PC-3 (cell line): ENCODE measurements around the gene FLRT1. TPM values are rescaled to one million over a fixed set of nuclear protein-coding genes. Genes with fewer than 3 reads are reported as not detected.

ENCODE experiments used
- ATAC-seq: fragments of 200-7000 bp; cut with Tn5 transposase; 2 replicates; pipeline ENCODE4 v1.9.1; 2020; ENCODE audit warnings: mild to moderate bottlenecking, moderate library complexity
- BruUV-seq: library from RNA; stranded (reverse); fragments of 400-500 nt; replicated peaks from 2 replicates; lab custom pipeline; 2021; lab: Mats Ljungman, UMichigan
- CTCF ChIA-PET: fragments of 300-600 bp; sonication (Branson Sonifier 250); formaldehyde crosslinking; loops from one replicate; lab custom pipeline; 2022; ENCODE audit warnings: antibody characterized with exemption; lab: Charles Lee
- POLR2A ChIA-PET: fragments of 300-600 bp; sonication (Branson Sonifier 250); formaldehyde crosslinking; loops from one replicate; lab custom pipeline; 2022; ENCODE audit warnings: antibody characterized with exemption; ENCODE audit not compliant: unreplicated experiment; lab: Charles Lee
- DNase-seq: peaks from one replicate; pipeline ENCODE4 v3.0.0-alpha.2; 2015
- H2AFZ ChIP-seq: fragments of 300-600 bp; sonication (generic); 2 replicates; pipeline ENCODE4 v1.6.0; 2016; ENCODE audit warnings: antibody characterized with exemption, low read length
- H3F3A ChIP-seq: fragments of 300-600 bp; sonication (generic); one replicate; pipeline ENCODE4 v1.6.0; 2017; ENCODE audit warnings: antibody characterized with exemption, low read length, control low read depth, mild to moderate bottlenecking; ENCODE audit not compliant: unreplicated experiment
- H3K27ac ChIP-seq: fragments of 300-600 bp; sonication (generic); 2 replicates; pipeline ENCODE4 v1.5.1; 2016; ENCODE audit warnings: mild to moderate bottlenecking, low read length
- H3K27me3 ChIP-seq: fragments of 300-600 bp; sonication (generic); 2 replicates; pipeline ENCODE4 v1.6.1; 2016; ENCODE audit warnings: low read length, mixed read lengths
- H3K36me3 ChIP-seq: fragments of 300-600 bp; sonication (generic); 2 replicates; pipeline ENCODE4 v1.6.1; 2016; ENCODE audit warnings: low read depth, mixed run types, low read length, mixed read lengths
- H3K4me1 ChIP-seq: fragments of 300-600 bp; sonication (generic); 2 replicates; pipeline ENCODE4 v1.5.1; 2016; ENCODE audit warnings: low read length; ENCODE audit not compliant: insufficient read depth
- H3K4me2 ChIP-seq: fragments of 300-600 bp; sonication (generic); 2 replicates; pipeline ENCODE4 v1.6.0; 2016; ENCODE audit warnings: low read length
- H3K4me3 ChIP-seq: fragments of 300-600 bp; sonication (generic); 2 replicates; pipeline ENCODE4 v1.5.1; 2016; ENCODE audit warnings: mild to moderate bottlenecking, low read length, mixed read lengths
- H3K79me2 ChIP-seq: fragments of 300-600 bp; sonication (generic); 2 replicates; pipeline ENCODE4 v1.6.1; 2017; ENCODE audit warnings: low read length, mixed read lengths
- H3K9ac ChIP-seq: fragments of 300-600 bp; sonication (generic); 2 replicates; pipeline ENCODE4 v1.6.0; 2016; ENCODE audit warnings: mild to moderate bottlenecking, low read length
- H3K9me2 ChIP-seq: fragments of 300-600 bp; sonication (generic); replicated peaks from 2 replicates; pipeline ENCODE4 v1.6.1; 2016; ENCODE audit warnings: mixed run types, low read length, mixed read lengths
- H3K9me3 ChIP-seq: fragments of 300-600 bp; sonication (generic); 2 replicates; pipeline ENCODE4 v1.6.1; 2016; ENCODE audit warnings: low read length, mixed read lengths
- H4K20me1 ChIP-seq: fragments of 300-600 bp; sonication (generic); 2 replicates; pipeline ENCODE4 v1.6.1; 2016; ENCODE audit warnings: low read length, mixed read lengths
- CTCF ChIP-seq: fragments of 300-600 bp; sonication (generic); conservative IDR thresholded peaks from 2 replicates; pipeline ENCODE4 v1.5.1; 2017; ENCODE audit warnings: antibody characterized with exemption, low read depth, mild to moderate bottlenecking, low read length
- EZH2 ChIP-seq: fragments of 300-600 bp; sonication (generic); IDR thresholded peaks from one replicate; pipeline ENCODE4 v1.6.1; 2017; ENCODE audit warnings: antibody characterized with exemption, mild to moderate bottlenecking, low read length; ENCODE audit not compliant: unreplicated experiment
- EZH2phosphoT487 ChIP-seq: fragments of 300-600 bp; sonication (generic); IDR thresholded peaks from 2 replicates; pipeline ENCODE4 v1.6.1; 2018; ENCODE audit warnings: mild to moderate bottlenecking, antibody characterized with exemption, low read length, borderline replicate concordance
- intact Hi-C: fragments of 100-400 bp; cut with micrococcal nuclease; formaldehyde crosslinking; loops from 2 replicates; pipeline ENCODE4 v1.9.0; 2023
- total RNA-seq: library from RNA; depleted of rRNA; stranded (reverse); fragments of >200 nt; gene quantifications from 2 replicates; pipeline ENCODE4 v1.2.3, GENCODE V29; 2014

The FLRT1 gene
- total RNA-seq, 1 experiment from 2014 or later: not detected

GRCh38 chr11:64038500-64038899 is 2.8 kb downstream of the FLRT1 start:
- ChIA-PET POLR2A (no interaction called here), CTCF (no interaction called here)
- no peaks in the 10 kb centered on the region for H3K4me1 ChIP-seq
- H3K4me3 ChIP-seq: no peak overlapping the region
- H3K9me2 ChIP-seq: no peaks in the 10 kb centered on the region
- no peak for ATAC-seq
- H4K20me1 ChIP-seq: peaks cover 5% of the 10 kb centered on the region
- no peak overlapping the region for H3K4me2 ChIP-seq
- no peak overlapping the region for H3K9ac ChIP-seq
- no peaks in the 10 kb centered on the region for H3K9me3 ChIP-seq
- no TSS peak for BruUV-seq
- TF ChIP-seq EZH2 (no peak), EZH2phosphoT487 (no peak), CTCF (no peak)
- no peak overlapping the region for H2AFZ ChIP-seq
- intact Hi-C loops: no loop called here
- H3K27me3 ChIP-seq: peaks cover 14% of the 10 kb centered on the region
- H3K27ac ChIP-seq: no peak overlapping the region
- no peaks in the 10 kb centered on the region for H3K79me2 ChIP-seq
- no peaks in the 10 kb centered on the region for H3F3A ChIP-seq
- H3K36me3 ChIP-seq: no peaks in the 10 kb centered on the region
- DNase-seq: no peak

- TF ChIP-seq EZH2phosphoT487 (no peak), EZH2 (no peak), CTCF (no peak)
- Histone ChIP-seq H4K20me1 (peaks cover 5% of the 10 kb centered on the region), H3K9me3 (no peaks in the 10 kb centered on the region), H3F3A (no peaks in the 10 kb centered on the region), H3K27me3 (peaks cover 14% of the 10 kb centered on the region), H2AFZ (no peak overlapping the region), H3K4me3 (no peak overlapping the region), H3K4me2 (no peak overlapping the region), H3K79me2 (no peaks in the 10 kb centered on the region), H3K36me3 (no peaks in the 10 kb centered on the region), H3K9ac (no peak overlapping the region), H3K27ac (no peak overlapping the region), H3K4me1 (no peaks in the 10 kb centered on the region), H3K9me2 (no peaks in the 10 kb centered on the region)
- ChIA-PET POLR2A (no interaction called here), CTCF (no interaction called here)
- intact Hi-C loops: no loop called here
- ATAC-seq: no peak
- no peak for DNase-seq
- no TSS peak for BruUV-seq
These were observed 3.4 kb downstream of the FLRT1 start for GRCh38 chr11:64039012-64039665.

GRCh38 chr11:64040684-64041322 is 5.1 kb downstream of the FLRT1 start:
- H3K27ac ChIP-seq: no peak overlapping the region
- DNase-seq (no peak), ATAC-seq (peak; percentile 39; the same call in 1 of the 2 replicates)
- H3K4me2 ChIP-seq: no peak overlapping the region
- intact Hi-C loops: no loop called here
- H3K4me3 ChIP-seq: no peak overlapping the region
- POLR2A ChIA-PET: no interaction called here
- CTCF ChIA-PET: interaction anchor here (0.7 kb wide), 1 partner anchor 53 kb away, joined by 5 read pairs; no protein-coding TSS in a partner anchor
- H2AFZ ChIP-seq: no peak overlapping the region
- no TSS peak for BruUV-seq
- H3K9me2 ChIP-seq: no peaks in the 10 kb centered on the region
- no peaks in the 10 kb centered on the region for H4K20me1 ChIP-seq
- H3F3A ChIP-seq: no peaks in the 10 kb centered on the region
- H3K27me3 ChIP-seq: 0 out of 2 replicates have a peak, but pooled peaks cover 7% of the 10 kb centered on the region
- no peaks in the 10 kb centered on the region for H3K9me3 ChIP-seq
- no peaks in the 10 kb centered on the region for H3K79me2 ChIP-seq
- peak; percentile 59 for TF ChIP-seq CTCF
- TF ChIP-seq EZH2: no peak
- H3K36me3 ChIP-seq: no peaks in the 10 kb centered on the region
- no peaks in the 10 kb centered on the region for H3K4me1 ChIP-seq
- no peak overlapping the region for H3K9ac ChIP-seq
